GM19025 (cell line): ENCODE measurements around the gene MYO1F.

Experiments
- ATAC-seq: cut with Tn5 transposase; IDR thresholded peaks from one replicate; pipeline ENCODE4 v1.9.1; 2021; ENCODE audit warnings: mild to moderate bottlenecking, low read depth, moderate library complexity; ENCODE audit not compliant: unreplicated experiment

MYO1F gene

DNA sequence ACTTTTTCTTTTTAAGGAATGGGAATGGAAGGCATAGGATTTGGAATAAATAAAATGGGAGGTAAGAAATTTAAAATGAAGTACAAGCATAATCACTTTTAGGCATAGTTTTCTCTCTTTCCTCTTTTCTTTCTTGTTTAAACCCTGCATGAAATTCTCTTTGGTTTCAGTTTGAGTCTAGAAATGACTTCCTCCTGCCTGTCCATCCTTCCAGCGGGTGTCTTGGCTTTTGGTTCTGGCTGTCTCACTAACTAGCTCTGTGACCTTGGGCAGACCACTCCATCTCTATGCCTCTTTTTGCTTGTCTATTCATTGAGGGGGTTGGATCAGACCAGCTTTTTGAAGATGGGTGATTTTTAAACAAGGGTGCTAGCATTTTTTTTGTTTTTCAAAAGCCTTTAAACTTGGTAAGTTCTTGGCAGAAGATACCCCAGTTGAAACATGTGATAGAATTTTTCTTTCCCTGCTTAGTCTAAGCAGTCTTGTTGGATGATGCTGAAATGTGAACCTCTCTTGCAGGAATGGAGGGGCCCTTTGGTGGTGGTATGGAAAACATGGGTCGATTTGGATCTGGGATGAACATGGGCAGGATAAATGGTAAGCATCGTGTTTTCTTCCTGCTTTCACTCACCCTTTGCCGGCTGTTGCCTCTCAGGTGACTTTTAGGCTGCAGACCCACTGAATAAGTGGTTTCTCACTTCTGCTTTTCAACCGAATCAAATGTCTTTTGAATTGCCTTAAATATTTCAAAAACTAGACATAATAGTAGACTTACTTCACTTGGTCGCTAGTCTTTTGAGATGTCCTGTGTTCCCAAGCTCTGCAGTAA is 103.4 kb downstream of the MYO1F start:
- no peak for ATAC-seq
